ENCODE measurements around the gene CD151.

Gene CD151

DNA sequence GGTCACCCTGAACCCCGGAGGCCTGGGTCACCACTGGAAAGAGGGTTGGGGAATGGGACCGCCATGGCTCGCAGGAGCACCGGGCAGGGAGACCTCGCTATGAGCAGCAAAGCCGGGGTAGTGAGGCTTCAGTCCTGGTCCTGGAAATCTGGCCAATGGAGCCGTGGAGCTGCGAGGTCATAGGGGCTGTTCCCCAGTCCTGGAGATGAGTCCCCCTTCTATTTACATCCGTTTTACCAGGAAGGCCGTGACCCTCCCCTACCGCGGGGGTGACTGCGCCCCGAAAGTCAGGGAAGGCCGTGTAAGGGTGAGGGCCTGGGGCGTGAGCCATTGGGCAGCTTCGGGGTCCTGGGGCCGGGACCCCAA, 28.2 kb upstream of the CD151 start:
- no peaks in the 10 kb centered on the region for H3K36me3 Mint-ChIP-seq
- no peaks in the 10 kb centered on the region for H3K27me3 Mint-ChIP-seq
- peak overlapping the region; percentile 35 for H3K27ac Mint-ChIP-seq
- peaks cover 16% of the 10 kb centered on the region for H3K4me1 Mint-ChIP-seq
- peak overlapping the region; percentile 82 for H3K4me3 Mint-ChIP-seq
- H3K9me3 Mint-ChIP-seq: no peaks in the 10 kb centered on the region

DNA sequence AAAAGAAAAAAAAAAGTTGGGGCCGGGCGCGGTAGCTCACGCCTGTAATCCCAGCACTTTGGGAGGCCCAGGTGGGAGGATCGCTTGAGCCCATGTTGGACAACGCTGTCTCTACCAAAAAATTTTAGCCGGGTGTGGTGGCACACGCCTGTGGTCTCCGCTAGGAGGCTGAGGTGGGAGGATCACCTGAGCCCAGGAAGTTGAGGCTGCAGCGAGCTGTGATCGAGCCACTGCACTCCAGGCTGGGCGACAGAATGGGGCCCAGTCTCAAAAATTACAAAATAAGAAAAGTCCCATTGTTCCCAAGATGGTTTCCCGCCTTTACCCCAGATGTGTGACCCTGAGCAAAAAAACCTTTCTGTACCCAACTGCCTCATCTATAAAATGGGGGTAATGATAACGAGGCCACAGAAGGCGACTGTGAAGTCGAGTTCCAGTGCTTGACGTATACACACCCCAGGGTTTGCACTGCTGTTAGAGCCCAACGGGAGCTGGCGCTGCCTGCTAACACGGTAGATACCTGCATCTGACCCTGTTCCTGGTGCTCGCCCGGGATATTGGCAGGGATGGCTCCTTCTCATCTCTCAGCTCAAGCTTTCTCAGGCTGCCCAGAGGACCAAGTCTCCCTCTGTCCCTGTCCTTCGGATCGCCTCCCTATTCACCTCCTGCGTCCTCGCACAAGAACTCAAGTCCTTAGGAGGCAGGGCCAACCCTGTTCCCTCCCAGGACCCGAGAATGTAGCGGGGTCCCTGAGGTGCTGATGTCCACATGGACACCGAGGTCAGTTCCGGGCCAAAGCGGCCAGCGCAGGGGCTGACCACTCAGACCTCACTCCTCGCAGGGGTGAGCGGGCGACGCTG, 24.1 kb upstream of the CD151 start:
- Mint-ChIP-seq H3K4me3 (peak overlapping the region; percentile 93), H3K4me1 (peaks cover 33% of the 10 kb centered on the region), H3K36me3 (peaks cover 16% of the 10 kb centered on the region), H3K9me3 (no peaks in the 10 kb centered on the region), H3K27ac (peak overlapping the region; percentile 98), H3K27me3 (no peaks in the 10 kb centered on the region)

DNA sequence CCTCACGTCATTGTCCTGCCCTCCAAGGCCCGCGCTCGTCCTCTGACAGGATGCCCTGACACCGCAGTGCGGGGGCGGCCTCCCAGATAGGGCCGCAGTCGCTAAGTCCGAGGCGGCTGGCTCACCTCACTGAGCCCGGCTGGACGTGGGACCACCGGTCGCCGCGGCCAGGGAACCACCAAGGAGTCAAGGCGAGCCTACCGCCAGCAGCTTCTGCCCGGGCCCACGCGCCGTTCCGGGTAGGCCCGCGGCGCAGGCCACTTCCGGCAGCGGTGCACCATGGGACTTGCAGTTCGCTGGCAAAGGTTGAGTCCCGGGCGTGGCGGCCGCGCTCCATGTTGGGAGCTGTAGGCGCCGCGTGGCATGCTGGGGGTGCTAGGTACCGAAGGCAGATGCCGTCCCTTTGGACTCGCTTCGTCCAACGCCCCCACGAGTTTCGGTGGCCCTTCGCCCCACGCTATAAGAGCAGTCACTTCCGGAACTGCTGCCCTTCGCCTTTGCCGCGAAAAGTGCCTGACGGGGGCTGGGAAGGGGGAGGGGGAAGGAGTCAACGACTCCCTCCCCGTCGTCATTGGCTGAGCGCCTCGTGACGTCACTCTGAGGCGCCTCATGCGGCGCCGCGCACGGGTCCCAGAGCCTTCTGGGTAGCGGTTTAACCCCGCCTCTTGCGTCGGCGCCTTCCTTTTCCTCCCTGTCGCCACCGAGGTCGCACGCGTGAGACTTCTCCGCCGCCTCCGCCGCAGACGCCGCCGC, 23.3 kb upstream of the CD151 start, which contains the start of gene RPLP2:
Gene RPLP2, plus strand, starts transcription at position 681 of the 753 bp plus-strand sequence. CDS start 268 bp downstream, outside the sequence.
- Mint-ChIP-seq H3K4me3 (peak within 1 kb of the TSS; percentile 93), H3K27ac (peak within 1 kb of the TSS; percentile 98), H3K9me3 (no peaks in the 10 kb centered on the region), H3K36me3 (peaks cover 16% of the 10 kb centered on the region), H3K27me3 (no peaks in the 10 kb centered on the region), H3K4me1 (peaks cover 30% of the 10 kb centered on the region)

DNA sequence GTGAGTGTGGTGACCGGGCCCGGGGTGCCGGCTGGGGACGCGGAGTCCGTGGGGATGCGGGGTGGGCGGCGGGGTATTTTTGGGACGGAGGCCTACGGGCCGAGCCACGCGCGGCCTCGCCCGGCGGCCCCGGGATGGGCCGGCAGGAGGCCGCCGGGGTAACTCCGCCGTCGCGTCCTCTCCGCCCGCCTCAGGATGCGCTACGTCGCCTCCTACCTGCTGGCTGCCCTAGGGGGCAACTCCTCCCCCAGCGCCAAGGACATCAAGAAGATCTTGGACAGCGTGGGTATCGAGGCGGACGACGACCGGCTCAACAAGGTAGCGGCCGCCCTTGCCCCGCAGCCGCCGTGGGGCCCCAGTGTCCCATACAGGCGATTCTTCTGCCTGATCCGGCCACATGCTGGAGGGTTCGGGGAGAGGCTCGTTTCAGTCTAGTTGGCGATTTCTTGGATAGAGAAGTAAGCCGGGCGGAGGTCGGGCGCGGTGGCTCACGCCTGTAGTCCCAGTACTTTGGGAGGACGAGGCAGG, 22.6 kb upstream of the CD151 start:
- H3K36me3 Mint-ChIP-seq: peaks cover 16% of the 10 kb centered on the region
- H3K4me1 Mint-ChIP-seq: peaks cover 28% of the 10 kb centered on the region
- H3K27me3 Mint-ChIP-seq: no peaks in the 10 kb centered on the region
- no peaks in the 10 kb centered on the region for H3K9me3 Mint-ChIP-seq
- H3K27ac Mint-ChIP-seq: peak overlapping the region; percentile 98
- H3K4me3 Mint-ChIP-seq: peak overlapping the region; percentile 93

DNA sequence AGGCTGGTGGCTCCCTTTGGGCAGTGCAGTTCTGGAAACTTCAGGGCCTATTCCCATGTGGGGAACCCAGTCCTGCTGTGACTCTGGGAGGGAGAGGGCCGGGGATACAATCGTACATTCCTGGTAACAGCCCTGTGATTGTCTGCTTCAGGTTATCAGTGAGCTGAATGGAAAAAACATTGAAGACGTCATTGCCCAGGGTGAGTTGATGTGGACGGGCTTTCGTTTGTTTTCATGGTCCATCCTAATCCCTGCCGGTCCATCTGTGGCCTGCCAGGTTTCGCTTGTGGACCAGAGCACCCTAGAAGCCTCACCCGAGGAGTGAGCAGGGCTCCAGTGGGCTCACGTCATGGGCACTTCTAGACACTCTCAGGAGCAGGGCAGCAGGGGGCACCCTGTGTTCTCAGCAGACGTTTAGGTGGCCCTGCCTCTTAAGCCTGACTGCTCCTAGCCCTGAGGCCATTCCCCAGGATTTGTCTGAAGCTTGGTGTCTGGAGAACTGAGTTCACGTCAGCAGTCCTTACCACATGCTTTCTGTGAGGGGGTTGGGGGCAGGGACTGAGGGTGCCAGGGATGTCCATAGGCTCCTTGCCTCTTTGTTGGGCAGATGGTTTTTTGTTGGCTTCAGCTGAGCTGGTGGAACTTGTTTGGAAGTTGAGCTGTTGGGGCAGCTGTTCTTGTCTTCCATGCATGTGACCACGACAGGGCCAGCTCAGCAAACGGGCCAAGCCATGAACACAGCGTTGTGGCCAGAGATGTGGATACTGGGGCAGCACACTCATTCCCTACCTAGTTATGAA, 21.1 kb upstream of the CD151 start:
- Mint-ChIP-seq H3K4me1 (peaks cover 28% of the 10 kb centered on the region), H3K4me3 (peak overlapping the region; percentile 93), H3K27ac (peak overlapping the region; percentile 86), H3K9me3 (no peaks in the 10 kb centered on the region), H3K27me3 (no peaks in the 10 kb centered on the region), H3K36me3 (peaks cover 16% of the 10 kb centered on the region)

DNA sequence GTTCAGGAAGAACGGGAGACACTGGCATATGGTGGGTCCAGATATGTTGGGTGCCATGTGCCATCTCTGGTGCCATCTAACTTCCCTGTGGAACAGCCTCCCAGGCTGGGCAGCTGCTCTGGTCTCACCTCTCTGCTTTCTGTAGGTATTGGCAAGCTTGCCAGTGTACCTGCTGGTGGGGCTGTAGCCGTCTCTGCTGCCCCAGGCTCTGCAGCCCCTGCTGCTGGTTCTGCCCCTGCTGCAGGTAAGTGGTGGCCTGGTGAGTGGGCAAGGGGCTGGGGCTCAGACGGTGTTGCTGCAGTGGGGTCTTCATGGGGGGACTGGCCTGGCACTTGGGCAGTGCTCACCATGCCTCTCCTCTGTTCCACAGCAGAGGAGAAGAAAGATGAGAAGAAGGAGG, 20.4 kb upstream of the CD151 start:
- peaks cover 28% of the 10 kb centered on the region for H3K4me1 Mint-ChIP-seq
- H3K4me3 Mint-ChIP-seq: peak overlapping the region; percentile 93

DNA sequence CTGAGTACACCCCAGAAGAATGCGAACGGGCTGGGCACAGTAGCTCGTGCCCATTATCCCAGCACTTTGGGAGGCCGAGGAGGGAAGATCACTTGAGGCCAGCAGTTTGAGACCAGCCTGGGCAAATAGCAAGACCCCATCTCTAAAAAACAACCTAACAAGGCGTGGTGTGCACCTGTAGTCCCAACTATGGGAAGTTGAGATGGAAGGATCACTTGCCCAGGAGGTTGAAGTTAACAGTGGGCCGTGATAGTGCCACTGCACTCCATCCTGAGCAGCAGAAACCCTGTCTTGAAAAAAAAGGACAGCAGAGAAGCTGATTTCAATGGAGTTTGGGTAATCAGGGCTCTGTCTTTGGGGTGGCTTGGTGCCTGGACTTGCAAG, 19.7 kb upstream of the CD151 start:
- Mint-ChIP-seq H3K27me3 (no peaks in the 10 kb centered on the region), H3K9me3 (no peaks in the 10 kb centered on the region), H3K27ac (peak overlapping the region; percentile 70), H3K36me3 (peaks cover 16% of the 10 kb centered on the region), H3K4me1 (peaks cover 24% of the 10 kb centered on the region), H3K4me3 (peak overlapping the region; percentile 93)

More for the DNA sequence above, 20.4 kb upstream of the CD151 start:
- H3K9me3 Mint-ChIP-seq: no peaks in the 10 kb centered on the region
- peaks cover 16% of the 10 kb centered on the region for H3K36me3 Mint-ChIP-seq
- peak overlapping the region; percentile 70 for H3K27ac Mint-ChIP-seq
- no peaks in the 10 kb centered on the region for H3K27me3 Mint-ChIP-seq

DNA sequence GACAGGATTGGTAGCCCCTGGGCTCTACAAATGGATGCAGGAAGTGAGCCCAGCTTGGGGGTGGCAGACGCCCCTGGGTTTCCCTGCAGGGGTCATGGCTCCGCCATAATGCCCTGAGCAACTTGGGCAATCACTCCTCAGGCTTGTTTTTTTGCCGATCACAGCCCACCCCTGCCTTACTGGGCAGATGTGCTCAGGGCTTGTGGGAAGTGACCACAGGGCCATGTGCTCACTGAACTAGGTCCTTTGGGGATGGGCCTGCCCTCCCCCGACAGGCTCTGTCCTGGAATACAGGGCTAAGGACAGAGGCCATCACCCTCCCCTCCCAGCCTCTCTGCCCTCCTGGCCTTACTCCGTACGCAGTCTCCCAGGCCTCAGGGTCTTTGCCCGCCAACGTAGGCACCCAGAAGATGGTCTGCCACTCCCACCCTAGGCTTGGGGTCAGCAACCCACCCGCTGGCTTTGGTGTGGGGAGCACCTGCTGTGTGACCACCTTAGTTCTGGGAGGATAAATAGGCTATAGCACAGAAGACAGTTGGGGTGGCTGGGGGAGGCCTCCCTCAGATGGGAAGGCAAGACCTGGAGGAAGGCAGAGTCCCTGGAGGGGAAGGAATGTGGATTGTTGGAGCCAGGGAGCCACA, 19.2 kb upstream of the CD151 start:
- no peaks in the 10 kb centered on the region for H3K9me3 Mint-ChIP-seq
- no peaks in the 10 kb centered on the region for H3K27me3 Mint-ChIP-seq
- peaks cover 23% of the 10 kb centered on the region for H3K4me1 Mint-ChIP-seq
- H3K36me3 Mint-ChIP-seq: peaks cover 16% of the 10 kb centered on the region
- peak overlapping the region; percentile 74 for H3K27ac Mint-ChIP-seq
- no peak overlapping the region for H3K4me3 Mint-ChIP-seq

DNA sequence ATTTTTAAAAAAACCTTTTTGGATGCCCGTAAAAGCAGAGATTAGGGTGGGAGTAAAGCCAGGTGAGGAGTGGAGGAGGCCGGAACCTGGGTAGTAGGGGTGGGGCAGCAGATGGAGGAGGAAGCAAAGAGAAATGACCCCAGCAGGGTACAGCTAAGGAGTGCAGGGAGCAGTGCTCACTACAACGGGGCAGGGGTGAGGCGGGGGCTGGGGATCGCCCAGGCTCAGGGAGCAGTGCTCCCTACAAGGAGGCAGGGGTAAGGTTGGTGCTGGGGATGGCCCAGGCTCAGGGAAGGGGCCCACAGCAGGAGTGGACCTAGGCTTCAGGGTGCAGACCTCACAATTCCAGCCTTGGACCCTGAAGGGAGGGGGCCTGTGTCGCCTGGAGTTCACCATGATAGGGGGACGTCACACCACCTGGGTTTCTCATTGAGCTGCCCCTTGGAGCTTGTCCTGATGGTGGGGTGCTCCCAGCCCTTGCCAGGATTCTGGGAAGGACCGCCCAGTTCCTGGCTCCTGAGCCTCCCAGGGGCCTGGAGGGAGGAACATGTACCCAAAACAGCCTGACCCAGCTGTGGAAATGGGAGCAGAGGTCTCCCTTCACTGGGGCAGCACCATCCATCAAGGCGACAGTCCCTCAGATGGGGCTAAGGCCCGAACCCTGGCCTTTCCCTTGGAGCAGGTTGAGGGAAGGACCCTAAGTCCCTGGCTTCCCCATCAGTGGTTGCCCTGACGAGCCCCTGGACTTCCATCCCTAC, 16.9 kb upstream of the CD151 start:
- Mint-ChIP-seq H3K27me3 (no peaks in the 10 kb centered on the region), H3K4me1 (peaks cover 18% of the 10 kb centered on the region), H3K27ac (no peak overlapping the region), H3K36me3 (peaks cover 12% of the 10 kb centered on the region), H3K9me3 (no peaks in the 10 kb centered on the region), H3K4me3 (no peak overlapping the region)

DNA sequence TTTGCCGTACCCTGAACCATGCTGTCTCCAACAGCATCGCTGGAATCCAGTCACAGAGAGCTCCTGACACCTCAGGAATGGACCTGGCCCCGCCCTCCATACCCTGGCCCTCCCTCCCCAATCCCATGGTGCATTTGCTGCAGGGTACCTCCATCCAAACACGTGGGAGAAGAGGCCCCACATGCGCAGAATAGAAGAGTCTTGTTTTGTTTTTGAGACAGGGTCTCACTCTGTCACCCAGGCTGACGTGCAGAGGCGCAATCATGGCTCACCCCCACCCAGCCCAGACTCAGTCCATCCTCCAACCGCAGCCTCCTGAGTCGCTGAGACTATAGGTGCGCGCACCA, 16.3 kb upstream of the CD151 start:
- no peaks in the 10 kb centered on the region for H3K9me3 Mint-ChIP-seq
- H3K4me3 Mint-ChIP-seq: no peak overlapping the region
- H3K4me1 Mint-ChIP-seq: peaks cover 15% of the 10 kb centered on the region
- H3K27me3 Mint-ChIP-seq: no peaks in the 10 kb centered on the region
- no peak overlapping the region for H3K27ac Mint-ChIP-seq
- peaks cover 6% of the 10 kb centered on the region for H3K36me3 Mint-ChIP-seq

DNA sequence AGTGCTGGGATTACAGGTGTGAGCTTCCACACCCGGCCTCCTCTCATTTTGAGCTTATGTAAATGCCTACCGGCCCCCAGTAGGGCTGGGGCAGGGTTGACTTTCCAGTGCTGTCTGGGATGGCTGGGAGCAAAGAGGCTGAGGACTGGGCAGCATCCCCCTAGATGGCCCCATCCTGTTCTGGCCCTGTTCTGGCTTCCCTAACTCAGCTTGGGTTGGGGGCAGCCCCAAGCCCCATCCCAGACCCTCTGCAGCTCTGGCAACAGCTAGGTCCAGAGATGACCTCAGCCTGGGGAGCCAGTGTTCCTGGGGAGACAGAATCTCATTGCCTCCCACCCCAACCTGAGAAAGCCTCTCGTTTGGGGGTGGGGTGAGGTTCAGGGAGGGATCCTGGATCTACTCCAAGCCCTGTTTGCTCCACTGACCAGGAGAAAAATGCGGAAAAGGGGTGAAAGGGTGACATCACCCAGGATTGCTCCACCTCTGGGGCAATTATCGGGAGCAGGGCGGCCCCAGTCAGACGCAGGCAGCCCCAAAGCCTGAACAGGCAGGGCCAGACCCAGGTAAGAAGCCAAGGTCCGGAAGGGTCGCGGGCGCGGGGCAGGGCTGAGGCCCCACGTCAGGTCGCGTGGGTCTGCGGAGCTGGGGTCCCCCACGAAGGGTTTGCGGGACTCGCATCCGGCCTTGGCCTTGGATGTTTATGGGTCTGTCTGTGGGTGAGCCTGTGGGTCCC, 14.2 kb upstream of the CD151 start, which contains the start of gene PNPLA2:
Gene PNPLA2, plus strand, starts transcription at position 519 of the 733 bp plus-strand sequence. CDS start 805 bp downstream, outside the sequence.
- H3K27me3 Mint-ChIP-seq: no peaks in the 10 kb centered on the region
- H3K9me3 Mint-ChIP-seq: no peaks in the 10 kb centered on the region
- no peaks in the 10 kb centered on the region for H3K36me3 Mint-ChIP-seq
- H3K27ac Mint-ChIP-seq: peak within 1 kb of the TSS; percentile 65
- H3K4me3 Mint-ChIP-seq: peak within 1 kb of the TSS; percentile 86
- H3K4me1 Mint-ChIP-seq: peaks cover 4% of the 10 kb centered on the region

DNA sequence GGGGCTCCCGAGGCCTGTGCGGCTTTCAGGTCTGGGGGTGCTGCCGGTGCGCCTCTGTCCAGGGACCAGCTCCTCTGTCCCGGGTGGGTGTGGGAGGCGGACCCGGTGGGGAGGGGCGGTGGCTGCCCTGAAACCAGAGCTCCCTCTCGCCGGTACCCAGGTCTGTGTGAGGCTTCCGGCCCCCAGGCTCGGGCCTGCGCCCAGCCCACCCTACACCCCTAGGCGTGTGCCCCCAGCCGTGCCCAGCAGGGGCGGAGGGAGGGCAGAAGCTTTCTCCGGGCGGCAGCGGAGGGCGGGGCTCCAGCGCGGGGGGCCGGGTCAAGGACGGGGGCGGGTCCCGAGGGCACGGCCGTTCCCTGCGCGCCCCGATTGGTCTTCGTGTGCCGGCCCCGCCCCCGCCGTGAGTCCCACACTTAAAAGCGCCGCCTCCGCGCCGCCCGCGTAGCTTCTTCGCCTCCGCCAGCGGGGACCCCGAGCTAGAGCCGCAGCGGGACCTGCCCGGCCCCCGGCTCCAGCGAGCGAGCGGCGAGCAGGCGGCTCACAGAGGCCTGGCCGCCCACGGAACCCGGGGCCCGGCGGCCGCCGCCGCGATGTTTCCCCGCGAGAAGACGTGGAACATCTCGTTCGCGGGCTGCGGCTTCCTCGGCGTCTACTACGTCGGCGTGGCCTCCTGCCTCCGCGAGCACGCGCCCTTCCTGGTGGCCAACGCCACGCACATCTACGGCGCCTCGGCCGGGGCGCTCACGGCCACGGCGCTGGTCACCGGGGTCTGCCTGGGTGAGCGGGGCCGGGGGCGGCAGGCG, 13.4 kb upstream of the CD151 start:
- no peaks in the 10 kb centered on the region for H3K36me3 Mint-ChIP-seq
- no peaks in the 10 kb centered on the region for H3K27me3 Mint-ChIP-seq
- no peaks in the 10 kb centered on the region for H3K9me3 Mint-ChIP-seq
- H3K4me3 Mint-ChIP-seq: peak overlapping the region; percentile 86
- H3K4me1 Mint-ChIP-seq: peaks cover 4% of the 10 kb centered on the region
- H3K27ac Mint-ChIP-seq: no peak overlapping the region

DNA sequence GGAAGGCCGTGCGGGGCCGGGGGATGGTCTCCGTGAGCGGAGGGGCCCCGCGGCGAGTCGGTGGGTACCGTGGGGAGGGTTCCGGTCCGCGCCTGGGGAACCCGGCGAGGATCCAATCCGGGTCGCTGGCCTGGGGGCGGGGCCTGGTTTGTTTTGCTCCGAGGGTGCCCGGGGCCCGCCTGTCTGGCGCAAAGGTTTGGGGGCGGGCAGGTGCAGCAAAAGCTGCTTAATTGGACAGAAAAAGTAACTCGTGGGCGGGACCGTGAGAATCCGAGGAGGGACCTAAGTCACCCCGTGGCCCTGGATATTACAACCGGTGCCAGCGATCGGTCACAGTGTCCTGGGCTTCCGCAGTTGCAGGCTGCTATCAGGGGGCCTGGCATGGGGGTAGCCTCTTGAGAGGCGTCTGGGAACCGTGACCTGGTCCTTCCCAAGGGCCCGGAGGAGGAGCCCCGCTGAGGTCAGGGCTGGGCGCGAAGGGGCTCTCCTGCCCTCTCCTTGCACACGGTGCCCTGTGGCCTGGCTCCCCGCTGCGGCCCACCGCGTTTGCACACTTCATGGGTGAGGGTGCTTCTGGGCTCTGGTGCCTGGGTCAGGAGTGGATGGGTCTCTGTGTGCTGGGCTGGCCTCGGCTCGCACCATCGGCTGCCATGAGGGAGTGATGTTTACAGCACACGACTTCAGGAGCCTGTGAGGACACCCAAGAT, 12.7 kb upstream of the CD151 start:
- Mint-ChIP-seq H3K27me3 (no peaks in the 10 kb centered on the region), H3K4me1 (peaks cover 4% of the 10 kb centered on the region), H3K9me3 (no peaks in the 10 kb centered on the region), H3K4me3 (peak overlapping the region; percentile 86), H3K27ac (peak overlapping the region; percentile 76), H3K36me3 (no peaks in the 10 kb centered on the region)

All from activated naive CD4-positive, alpha-beta T cell treated with anti-CD3 and anti-CD28 coated beads, Interleukin-2, amount 50 U/mL, for 24 hours (primary cell).